ENCODE data around the gene PATE3. TPM values are rescaled to one million over a fixed set of nuclear protein-coding genes. Genes with fewer than 3 reads are reported as not detected.

Gene PATE3, protein sequence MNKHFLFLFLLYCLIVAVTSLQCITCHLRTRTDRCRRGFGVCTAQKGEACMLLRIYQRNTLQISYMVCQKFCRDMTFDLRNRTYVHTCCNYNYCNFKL
- not detected for total RNA-seq

DNA sequence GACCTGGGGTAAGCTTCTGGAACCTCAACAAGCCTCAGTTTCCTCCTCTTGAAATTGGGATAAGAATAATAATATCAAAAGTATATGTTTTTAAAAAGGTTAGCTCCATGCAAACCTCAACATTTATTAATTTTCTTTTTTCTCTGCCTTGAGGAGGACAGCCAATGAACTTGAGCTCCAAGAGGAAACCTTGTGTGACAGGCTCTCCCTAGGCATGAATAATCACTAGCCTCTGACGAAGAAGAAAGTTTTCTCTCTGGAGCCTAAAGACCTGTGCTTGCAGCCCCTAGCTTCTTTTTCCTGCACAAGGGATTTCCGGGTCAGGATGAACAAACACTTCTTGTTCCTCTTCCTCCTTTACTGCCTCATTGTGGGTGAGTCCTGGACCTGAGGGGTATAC is at the start of gene PATE3:
TSS of gene PATE3 (plus strand) at position 301 of the 400 bp plus-strand sequence. CDS start at position 326, 25 bp downstream.
- no peaks in the 10 kb centered on the region for H3K9me3 Mint-ChIP-seq
- no peak within 1 kb of the TSS for H3K27ac Mint-ChIP-seq
- no peaks in the 10 kb centered on the region for H3K27me3 Mint-ChIP-seq
- no peaks in the 10 kb centered on the region for H3K36me3 Mint-ChIP-seq (ENCODE audit: low read depth)
- ATAC-seq (replicated peaks): no peak
- no peak within 1 kb of the TSS for H3K4me3 Mint-ChIP-seq
- H3K4me1 Mint-ChIP-seq: peaks cover 11% of the 10 kb centered on the region

DNA sequence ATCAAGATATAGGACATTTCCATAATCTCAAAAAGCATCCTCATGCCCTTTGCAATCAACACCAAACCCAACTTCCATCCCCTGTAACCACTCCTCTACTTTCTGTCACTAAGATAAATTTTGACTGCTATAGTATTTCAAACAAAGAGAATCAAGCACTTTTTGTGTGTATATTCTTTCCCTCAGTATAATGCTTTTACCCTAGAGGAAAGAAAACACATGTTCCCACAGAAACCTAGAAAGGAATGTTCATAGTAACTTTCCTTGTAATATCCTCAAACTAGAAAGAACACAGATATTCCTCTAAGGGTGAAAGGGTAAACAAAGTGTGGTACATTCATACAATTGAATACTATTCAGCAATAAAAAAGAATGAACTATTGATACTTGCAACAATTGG is 47.3 kb upstream of the PATE3 start:
- no peak overlapping the region for H3K4me3 Mint-ChIP-seq
- no peaks in the 10 kb centered on the region for H3K4me1 Mint-ChIP-seq
- no peak for ATAC-seq (replicated peaks)
- no peak overlapping the region for H3K27ac Mint-ChIP-seq
- peaks cover 7% of the 10 kb centered on the region for H3K27me3 Mint-ChIP-seq
- H3K36me3 Mint-ChIP-seq (ENCODE audit: low read depth): no peaks in the 10 kb centered on the region
- H3K9me3 Mint-ChIP-seq: no peaks in the 10 kb centered on the region

DNA sequence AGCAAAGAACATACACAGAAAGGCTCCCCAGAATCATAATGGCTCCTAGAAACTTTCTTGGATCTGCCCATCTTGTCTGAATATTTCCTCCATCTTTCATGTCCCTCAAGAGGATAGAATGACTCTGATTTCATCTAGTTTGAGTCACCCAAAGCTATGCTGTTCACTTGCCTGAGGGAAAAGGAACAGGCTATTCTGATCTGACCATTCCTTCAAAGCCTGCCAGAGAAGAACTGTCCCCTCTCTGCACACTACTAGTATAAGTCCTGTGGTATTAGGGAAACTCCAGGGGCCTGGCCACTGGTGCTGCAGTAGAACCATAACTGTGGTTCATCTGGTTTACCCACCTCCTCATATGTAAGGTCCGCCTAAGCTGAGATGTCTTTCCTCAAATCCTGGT is 44.2 kb upstream of the PATE3 start:
- ATAC-seq (replicated peaks): no peak
- no peaks in the 10 kb centered on the region for H3K9me3 Mint-ChIP-seq
- H3K4me1 Mint-ChIP-seq: no peaks in the 10 kb centered on the region
- peaks cover 7% of the 10 kb centered on the region for H3K27me3 Mint-ChIP-seq
- no peaks in the 10 kb centered on the region for H3K36me3 Mint-ChIP-seq (ENCODE audit: low read depth)
- no peak overlapping the region for H3K27ac Mint-ChIP-seq
- H3K4me3 Mint-ChIP-seq: no peak overlapping the region

DNA sequence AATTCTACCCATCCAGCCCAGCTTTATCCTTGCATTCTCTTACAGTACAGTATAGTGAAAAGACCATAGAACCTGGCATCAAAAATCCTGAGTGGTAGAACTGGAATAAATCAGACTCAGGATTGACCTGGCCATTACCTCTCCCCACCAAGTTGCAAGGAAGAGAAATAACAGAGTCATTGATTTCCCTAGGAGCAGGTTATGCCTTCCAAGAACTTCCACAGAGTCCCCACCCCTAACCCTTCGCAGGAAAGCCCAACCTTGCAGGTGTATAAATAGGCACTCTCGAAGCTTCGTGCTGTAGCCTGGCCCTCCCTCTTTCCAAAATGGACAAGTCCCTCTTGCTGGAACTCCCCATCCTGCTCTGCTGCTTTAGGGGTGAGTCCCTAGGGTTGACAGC is 41.9 kb upstream of the PATE3 start, which contains the start of gene PATE1:
TSS of gene PATE1 (plus strand) at position 301 of the 400 bp plus-strand sequence. CDS start at position 327, 26 bp downstream.
- ATAC-seq (replicated peaks): no peak
- Mint-ChIP-seq H3K36me3 (ENCODE audit: low read depth) (no peaks in the 10 kb centered on the region), H3K27ac (no peak within 1 kb of the TSS), H3K27me3 (peaks cover 3% of the 10 kb centered on the region), H3K4me1 (no peaks in the 10 kb centered on the region), H3K4me3 (no peak within 1 kb of the TSS), H3K9me3 (no peaks in the 10 kb centered on the region)

DNA sequence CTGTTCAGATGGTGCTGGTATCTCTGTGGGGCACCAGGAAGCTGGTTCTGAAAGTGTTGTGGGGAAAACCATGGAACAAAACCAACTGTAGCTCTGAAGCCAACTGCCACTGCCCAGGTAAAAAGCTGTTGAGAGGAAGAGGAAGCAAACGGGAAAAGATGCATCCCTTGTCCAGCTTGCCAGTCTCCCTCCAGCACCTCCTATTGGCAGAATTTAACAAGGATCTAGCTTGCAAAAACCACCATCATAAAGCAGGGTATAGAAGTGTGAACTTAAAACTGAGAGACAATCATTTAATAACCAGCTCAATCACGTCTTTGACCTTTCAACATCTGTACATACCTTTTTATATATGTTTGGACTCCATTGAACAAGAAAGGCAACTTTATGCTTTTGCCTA is 37.3 kb upstream of the PATE3 start:
- ATAC-seq (replicated peaks): no peak
- Mint-ChIP-seq H3K27ac (no peak overlapping the region), H3K9me3 (no peaks in the 10 kb centered on the region), H3K4me1 (no peaks in the 10 kb centered on the region), H3K4me3 (no peak overlapping the region), H3K27me3 (peaks cover 3% of the 10 kb centered on the region), H3K36me3 (ENCODE audit: low read depth) (no peaks in the 10 kb centered on the region)

DNA sequence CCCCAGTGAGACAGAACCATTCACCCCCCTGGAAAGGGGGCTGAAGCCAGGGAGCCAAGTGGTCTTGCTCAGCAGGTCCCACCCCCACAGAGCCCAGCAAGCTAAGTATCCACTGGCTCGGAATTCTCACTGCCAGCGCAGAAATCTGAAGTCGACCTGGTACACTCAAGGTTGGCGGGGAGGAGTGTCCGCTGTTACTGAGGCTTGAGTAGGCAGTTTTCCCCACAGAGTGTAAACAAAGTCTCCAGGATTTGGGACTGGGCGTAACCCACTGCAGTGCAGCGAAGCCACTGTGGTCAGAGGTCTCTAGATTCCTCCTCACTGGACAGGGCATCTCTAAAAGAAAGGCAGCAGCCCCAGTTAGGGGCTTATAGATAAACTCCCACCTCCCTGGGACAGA is 31.9 kb upstream of the PATE3 start:
- Mint-ChIP-seq H3K9me3 (peaks cover 6% of the 10 kb centered on the region), H3K36me3 (ENCODE audit: low read depth) (no peaks in the 10 kb centered on the region), H3K4me3 (no peak overlapping the region)

DNA sequence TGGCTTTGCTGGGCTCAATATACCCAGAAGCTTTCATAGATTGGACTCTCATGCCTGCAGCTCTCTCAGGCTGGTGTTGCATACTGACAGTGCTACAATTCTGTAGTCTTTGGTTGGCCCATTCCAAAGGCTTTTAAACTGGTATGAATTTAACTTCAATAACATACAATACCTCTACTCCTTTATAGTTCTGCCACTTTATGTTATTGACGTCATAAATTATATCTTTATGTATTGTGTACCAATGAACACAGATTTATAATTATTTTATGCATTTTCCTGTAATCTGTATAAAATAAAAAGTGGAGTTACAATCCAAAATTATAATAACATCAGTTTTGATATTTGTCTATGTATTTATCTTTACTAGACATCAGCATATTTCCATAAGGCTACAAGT is 25.5 kb upstream of the PATE3 start:
- ATAC-seq (replicated peaks): no peak
- Mint-ChIP-seq H3K27me3 (no peaks in the 10 kb centered on the region), H3K4me1 (peaks cover 8% of the 10 kb centered on the region), H3K4me3 (no peak overlapping the region), H3K9me3 (peaks cover 6% of the 10 kb centered on the region), H3K36me3 (ENCODE audit: low read depth) (no peaks in the 10 kb centered on the region), H3K27ac (no peak overlapping the region)

More for the DNA sequence above, 31.9 kb upstream of the PATE3 start:
- H3K27ac Mint-ChIP-seq: no peak overlapping the region
- peaks cover 6% of the 10 kb centered on the region for H3K27me3 Mint-ChIP-seq
- ATAC-seq (replicated peaks): no peak
- no peaks in the 10 kb centered on the region for H3K4me1 Mint-ChIP-seq

DNA sequence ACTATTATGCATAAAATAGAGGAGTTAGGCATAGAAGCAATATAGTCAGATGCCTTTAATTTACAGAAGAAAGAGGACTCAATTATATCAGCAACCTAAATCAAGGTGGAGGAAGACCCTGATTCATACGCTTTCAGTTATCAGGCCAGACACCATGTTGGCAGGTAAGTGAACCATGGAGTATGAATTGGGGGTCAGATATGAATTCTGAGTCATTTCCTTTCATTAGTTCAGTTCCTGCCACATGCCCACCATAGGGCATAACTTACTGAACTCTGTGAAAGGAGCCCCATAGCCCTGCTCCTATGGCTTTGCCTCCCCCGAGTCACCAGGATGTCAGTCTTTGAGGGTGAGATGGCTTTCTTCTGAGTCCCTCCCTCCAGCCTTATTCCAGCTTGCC is 24.4 kb upstream of the PATE3 start:
- ATAC-seq (replicated peaks): no peak
- no peak overlapping the region for H3K27ac Mint-ChIP-seq
- H3K36me3 Mint-ChIP-seq (ENCODE audit: low read depth): no peaks in the 10 kb centered on the region
- no peak overlapping the region for H3K4me3 Mint-ChIP-seq
- no peaks in the 10 kb centered on the region for H3K27me3 Mint-ChIP-seq
- peaks cover 5% of the 10 kb centered on the region for H3K9me3 Mint-ChIP-seq
- peaks cover 14% of the 10 kb centered on the region for H3K4me1 Mint-ChIP-seq

DNA sequence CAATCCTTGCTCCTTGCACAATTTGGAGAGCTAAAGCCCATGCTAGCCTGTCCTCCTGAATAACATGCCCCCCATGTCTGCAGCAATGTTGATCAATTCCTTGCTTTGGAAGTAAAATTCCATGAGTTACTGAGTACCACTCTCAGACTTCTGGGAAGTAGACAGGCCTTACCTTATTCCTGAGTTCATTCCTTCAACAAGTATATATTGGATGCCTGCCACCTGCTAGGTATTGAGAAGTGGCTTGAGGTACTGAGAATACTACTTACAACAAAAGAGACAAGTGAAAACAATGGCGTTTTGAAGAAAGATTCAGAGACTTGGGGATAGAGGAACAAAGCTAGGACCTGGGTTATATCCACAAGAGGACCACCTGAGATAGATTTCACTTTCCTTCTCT is 21.7 kb upstream of the PATE3 start:
- no peaks in the 10 kb centered on the region for H3K27me3 Mint-ChIP-seq
- ATAC-seq (replicated peaks): no peak
- H3K9me3 Mint-ChIP-seq: no peaks in the 10 kb centered on the region
- peaks cover 19% of the 10 kb centered on the region for H3K4me1 Mint-ChIP-seq
- no peak overlapping the region for H3K4me3 Mint-ChIP-seq
- H3K36me3 Mint-ChIP-seq (ENCODE audit: low read depth): no peaks in the 10 kb centered on the region
- no peak overlapping the region for H3K27ac Mint-ChIP-seq

DNA sequence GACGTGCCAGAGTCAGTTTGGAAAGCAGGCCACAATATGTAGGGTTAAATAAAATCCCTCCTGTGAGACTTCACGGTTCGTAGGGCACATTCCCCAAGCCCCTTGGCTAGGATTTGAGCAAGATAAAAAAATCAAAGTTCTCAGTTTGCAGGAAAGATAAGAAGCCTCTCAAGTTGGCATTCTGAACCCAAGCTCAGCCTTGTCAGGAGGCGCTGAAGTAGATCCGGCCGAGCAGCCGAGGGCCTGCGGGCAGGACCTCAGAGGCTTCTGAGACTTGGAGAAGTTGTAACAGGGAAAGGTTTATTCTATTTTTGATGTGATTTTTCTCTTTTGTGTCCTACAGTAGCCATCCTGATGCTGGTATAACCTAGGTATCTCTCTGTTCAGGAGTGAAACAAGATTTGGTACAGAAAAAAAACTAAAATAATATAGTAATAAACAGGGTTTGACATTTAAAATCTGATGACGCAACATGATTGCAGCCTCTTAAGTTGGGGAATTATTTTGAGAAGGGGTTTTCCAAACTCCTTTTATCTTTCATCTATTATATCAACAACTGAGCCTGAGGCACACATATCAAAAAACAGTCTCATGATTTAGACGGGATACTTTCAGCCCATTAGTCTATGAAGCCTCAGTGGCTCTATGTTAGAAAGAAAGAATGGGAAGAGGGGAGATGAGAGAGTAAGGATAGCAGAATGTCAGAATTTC is 19.4 kb upstream of the PATE3 start:
- H3K4me1 Mint-ChIP-seq: peaks cover 24% of the 10 kb centered on the region
- ATAC-seq (replicated peaks): peak; percentile 54
- H3K27ac Mint-ChIP-seq: peak overlapping the region; percentile 51
- no peaks in the 10 kb centered on the region for H3K9me3 Mint-ChIP-seq
- H3K36me3 Mint-ChIP-seq (ENCODE audit: low read depth): no peaks in the 10 kb centered on the region
- H3K4me3 Mint-ChIP-seq: peak overlapping the region; percentile 28
- no peaks in the 10 kb centered on the region for H3K27me3 Mint-ChIP-seq

DNA sequence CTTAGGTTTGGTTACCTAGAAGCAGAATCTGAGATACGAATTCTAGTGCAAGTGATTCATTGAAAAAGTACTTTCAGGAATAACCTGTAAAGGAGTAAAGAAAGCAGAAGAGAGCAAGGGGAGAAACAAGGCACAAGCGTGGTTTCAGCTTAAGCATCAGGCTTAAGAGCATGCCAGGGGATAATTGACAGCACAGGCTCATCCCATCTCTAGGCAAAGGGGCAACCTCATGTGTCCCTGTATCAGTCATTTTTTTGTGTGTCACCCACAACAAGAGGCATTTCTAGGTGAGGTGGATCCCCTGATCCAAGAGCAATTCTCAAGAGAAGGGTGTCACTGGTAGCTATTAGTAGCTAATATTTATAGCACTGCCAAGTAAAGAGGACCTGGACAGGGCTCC is 17.3 kb upstream of the PATE3 start:
- Mint-ChIP-seq H3K36me3 (ENCODE audit: low read depth) (no peaks in the 10 kb centered on the region), H3K27me3 (no peaks in the 10 kb centered on the region), H3K9me3 (no peaks in the 10 kb centered on the region), H3K4me3 (no peak overlapping the region), H3K4me1 (peaks cover 17% of the 10 kb centered on the region), H3K27ac (no peak overlapping the region)
- peak; percentile 40 for ATAC-seq (replicated peaks)

DNA sequence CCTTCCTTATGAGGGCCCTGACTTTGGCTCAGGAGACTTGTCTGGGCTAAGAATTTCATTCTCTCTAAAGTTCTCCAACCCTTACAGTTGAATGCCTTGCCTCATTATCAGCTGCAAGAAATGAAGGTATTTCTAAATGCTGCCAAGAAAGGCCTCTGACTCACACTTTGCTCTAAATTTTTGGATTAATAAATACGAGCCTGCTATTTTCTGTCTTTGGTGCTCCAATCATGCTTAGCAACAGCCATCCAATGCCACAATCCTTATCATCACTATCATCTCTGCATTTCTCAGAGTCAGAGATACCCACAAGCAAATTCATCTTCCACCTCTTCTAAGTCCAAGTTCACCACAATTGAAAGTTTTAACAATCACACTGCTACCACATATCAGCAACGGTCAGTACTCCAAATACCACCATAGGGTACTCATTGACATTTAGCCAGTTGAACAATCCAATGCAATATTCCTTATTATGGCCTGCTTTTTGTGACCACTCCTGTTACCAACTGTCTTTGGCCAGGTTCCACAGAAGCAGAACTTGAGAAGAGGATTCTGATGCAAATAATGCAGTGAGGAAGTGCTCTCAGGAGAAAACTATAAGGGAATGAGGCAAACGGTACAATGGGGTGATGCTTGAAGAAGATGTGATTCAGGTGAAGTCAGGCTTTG is 15.0 kb upstream of the PATE3 start:
- no peaks in the 10 kb centered on the region for H3K36me3 Mint-ChIP-seq (ENCODE audit: low read depth)
- no peaks in the 10 kb centered on the region for H3K27me3 Mint-ChIP-seq
- peaks cover 19% of the 10 kb centered on the region for H3K4me1 Mint-ChIP-seq
- H3K9me3 Mint-ChIP-seq: no peaks in the 10 kb centered on the region
- no peak overlapping the region for H3K4me3 Mint-ChIP-seq
- no peak for ATAC-seq (replicated peaks)
- no peak overlapping the region for H3K27ac Mint-ChIP-seq

DNA sequence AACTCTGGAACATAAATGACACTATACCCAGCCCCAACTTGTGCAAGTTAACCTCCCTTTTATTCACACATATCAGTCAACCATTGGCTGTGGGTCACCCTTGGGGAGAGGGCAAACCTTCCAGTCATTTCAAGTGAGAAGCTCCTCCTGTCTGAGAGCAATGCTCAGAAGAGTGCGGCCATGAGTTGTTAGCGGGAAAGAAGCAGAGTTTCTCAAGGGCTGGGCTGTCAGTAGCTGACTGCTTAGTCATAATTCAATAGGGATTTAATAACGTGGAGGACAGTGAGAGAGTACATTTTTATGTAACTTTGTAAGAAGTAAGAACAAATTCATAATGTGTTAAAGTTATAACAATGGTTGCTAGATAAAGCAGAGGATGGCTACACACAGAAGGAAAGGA is 14.4 kb upstream of the PATE3 start:
- Mint-ChIP-seq H3K27ac (no peak overlapping the region), H3K36me3 (ENCODE audit: low read depth) (no peaks in the 10 kb centered on the region), H3K4me3 (no peak overlapping the region), H3K27me3 (no peaks in the 10 kb centered on the region), H3K4me1 (peaks cover 16% of the 10 kb centered on the region), H3K9me3 (no peaks in the 10 kb centered on the region)
- ATAC-seq (replicated peaks): no peak

DNA sequence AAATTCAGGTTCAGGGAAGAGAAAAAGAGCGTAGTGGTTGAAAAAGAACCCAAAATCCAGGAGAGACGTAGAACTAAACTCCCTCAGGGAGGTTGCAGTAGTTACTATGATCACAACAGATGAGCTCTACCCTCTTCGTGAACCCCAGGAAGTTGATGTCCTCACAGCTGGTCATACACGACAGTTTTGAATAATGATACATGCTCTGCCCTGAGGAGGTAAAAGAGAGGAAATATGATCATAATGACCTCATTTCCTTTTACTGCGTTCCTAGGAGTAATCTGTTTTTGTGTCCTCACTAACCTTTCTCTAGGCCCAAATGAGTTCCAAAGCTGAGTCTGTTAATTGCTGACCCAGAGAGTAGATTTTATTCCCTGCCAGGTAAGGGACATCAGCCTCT is 10.6 kb upstream of the PATE3 start:
- ATAC-seq (replicated peaks): peak; percentile 80
- Mint-ChIP-seq H3K9me3 (peaks cover 4% of the 10 kb centered on the region), H3K4me3 (no peak overlapping the region), H3K4me1 (peaks cover 16% of the 10 kb centered on the region), H3K27ac (no peak overlapping the region), H3K27me3 (no peaks in the 10 kb centered on the region), H3K36me3 (ENCODE audit: low read depth) (no peaks in the 10 kb centered on the region)

DNA sequence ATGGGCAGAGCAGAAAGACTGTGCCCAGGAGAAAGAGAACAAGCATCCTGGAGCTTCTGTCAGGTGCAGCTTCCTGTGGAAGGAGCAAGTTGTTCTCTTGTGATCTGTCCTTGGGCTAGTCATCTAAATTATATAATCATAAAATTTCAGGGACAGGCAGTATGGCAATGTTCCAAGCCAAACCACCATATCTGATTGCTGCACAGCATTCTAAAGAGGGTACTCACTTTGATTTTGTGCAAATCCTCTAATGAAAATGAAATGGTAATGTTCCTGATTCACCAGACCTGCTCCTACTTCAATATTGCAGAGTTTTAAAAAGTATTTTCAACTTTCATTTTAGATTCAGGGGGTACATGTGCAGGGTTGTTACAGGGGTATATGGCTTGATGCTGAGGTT is 9.2 kb upstream of the PATE3 start, which contains the start of gene PATE2:
TSS of gene PATE2 (minus strand) at position 101 of the 400 bp plus-strand sequence. CDS start at position 46, 55 bp downstream.
- H3K4me1 Mint-ChIP-seq: peaks cover 11% of the 10 kb centered on the region
- no peaks in the 10 kb centered on the region for H3K36me3 Mint-ChIP-seq (ENCODE audit: low read depth)
- no peak within 1 kb of the TSS for H3K4me3 Mint-ChIP-seq
- H3K9me3 Mint-ChIP-seq: peaks cover 4% of the 10 kb centered on the region
- no peak for ATAC-seq (replicated peaks)
- no peaks in the 10 kb centered on the region for H3K27me3 Mint-ChIP-seq
- H3K27ac Mint-ChIP-seq: no peak within 1 kb of the TSS
